B cell (primary cell): ENCODE measurements around the gene RNF207.

Experiments
- CTCF ChIP-seq: fragments of 200-600 bp; IDR thresholded peaks from one replicate; pipeline ENCODE4 v1.8.0; 2022; ENCODE audit warnings: antibody characterized with exemption, mild to moderate bottlenecking
- EZH2 ChIP-seq: IDR thresholded peaks from 2 replicates; pipeline ENCODE4 v1.6.1; 2012; ENCODE audit warnings: borderline replicate concordance, low read depth, mild to moderate bottlenecking, moderate library complexity, low read length; ENCODE audit not compliant: insufficient read depth, poor library complexity, severe bottlenecking

- TF ChIP-seq CTCF (no peak), EZH2 (no peak)
These were observed 17.5 kb upstream of the RNF207 start for GRCh38 chr1:6188466-6188865.
